ENCODE data around the gene TMEM135.
"Not testable (repeated sequence)": the region's sequence is repeated elsewhere in the genome, so short reads cannot be mapped to it uniquely, and the experiment has no call there.

Gene TMEM135

DNA sequence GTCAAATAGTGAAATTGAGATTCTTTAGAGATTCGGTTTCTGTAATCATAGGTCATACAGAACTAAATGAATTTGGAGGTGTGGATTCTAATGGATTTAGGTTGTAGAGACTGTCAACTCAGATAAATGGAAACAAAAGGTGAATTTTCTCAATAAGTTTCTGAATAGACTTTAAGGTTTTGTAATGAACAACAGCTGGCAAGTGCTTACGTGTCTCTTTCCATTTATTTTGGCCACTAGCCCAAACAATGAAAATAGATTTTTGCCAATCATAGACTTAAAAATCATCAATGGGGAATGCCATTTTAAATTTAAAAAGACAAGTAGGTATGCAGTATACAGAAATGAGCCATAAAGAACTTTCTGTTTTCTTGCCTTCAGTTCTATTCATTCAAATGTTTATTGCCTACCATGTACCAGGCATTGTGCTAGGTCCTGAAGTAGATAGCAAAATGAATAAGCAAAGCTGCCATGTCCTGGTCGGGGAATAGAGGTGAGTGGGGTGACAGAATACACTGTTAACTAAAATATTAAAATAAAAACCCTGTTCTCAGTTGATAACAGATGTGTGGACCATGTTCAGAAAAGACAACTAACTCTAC, 16.9 kb upstream of the TMEM135 start:
- no peak for DNase-seq

DNA sequence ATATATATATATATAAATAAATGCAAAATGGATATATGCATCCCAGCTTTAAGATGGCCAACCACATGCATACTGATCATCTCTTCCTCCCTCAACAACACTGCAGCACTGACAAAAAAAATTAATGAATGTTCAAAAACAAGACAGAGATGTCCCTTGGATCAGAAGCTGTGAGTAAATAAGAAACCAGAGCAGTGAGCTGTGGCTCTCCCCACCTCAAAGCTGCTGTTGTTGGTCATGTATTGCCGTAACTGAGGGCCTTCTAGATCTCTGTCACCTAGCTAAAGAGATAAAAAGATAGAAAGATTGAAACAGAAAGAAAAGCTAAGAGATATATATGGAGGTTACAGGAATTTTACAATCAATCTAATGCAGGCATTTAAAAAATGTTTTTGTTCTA, 15.5 kb upstream of the TMEM135 start:
- peak; percentile 72 for DNase-seq

DNA sequence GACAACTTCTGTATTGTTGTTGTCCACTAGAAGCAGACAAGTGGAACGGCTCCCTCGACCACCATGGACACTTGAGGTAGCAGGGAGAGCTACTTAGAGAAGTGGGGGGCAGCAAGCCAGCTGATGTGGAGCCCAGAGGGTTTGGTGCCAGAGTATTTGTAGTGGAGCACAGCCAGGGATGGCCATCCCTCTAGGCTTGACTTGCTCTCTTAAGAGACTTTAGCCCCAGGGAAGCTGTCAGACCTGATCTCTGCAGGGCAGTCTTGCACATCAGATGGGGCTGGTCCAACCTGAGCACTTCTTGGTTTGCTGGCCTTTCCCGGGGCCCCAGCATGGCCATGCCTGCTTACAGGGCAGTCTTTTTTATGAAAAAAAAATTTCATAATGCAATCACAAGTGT, 15.0 kb upstream of the TMEM135 start:
- DNase-seq: no peak

DNA sequence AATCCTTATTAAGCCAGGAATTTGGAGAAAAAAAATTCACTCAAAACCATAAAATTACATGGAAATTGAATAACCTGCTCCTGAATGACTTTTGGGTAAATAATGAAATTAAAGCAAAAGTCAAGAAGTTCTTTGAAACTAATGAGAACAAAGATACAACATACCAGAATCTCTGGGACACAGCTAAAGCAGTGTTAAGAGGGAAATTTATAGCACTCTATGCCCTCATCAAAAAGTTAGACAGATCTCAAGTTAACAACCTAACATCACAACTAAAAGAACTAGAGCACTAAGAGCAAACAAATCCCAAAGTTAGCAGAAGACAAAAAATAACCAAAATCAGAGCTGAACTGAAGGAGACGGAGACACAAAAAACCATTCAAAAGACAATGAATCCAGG, 11.3 kb upstream of the TMEM135 start:
- not testable (repeated sequence) for DNase-seq

DNA sequence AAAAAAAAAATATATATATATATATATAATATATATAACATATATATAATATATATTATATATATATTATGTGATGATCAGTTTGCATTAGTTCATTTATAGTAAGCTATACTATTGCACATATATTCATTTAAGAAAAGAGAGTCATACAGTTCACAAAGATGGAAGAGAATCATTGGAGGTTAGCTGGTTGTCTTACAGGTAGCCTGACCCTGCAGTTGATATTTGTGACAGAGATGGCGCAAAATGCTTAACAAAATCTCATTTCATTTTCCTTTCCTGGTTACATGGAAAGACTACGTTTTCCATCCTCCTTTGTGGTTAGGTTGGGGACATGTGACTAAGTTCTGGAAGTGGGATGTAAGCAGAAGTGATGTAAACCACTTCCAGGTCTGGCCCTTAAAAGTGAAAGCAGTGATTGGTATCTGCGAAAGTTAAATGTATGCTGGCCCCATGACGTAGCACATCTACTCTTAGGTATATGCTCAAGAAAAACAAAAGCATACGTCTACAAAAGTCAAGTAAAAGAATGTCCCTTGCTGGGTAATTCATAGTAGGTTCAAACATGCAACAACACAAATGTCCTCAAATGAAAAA, 7.2 kb upstream of the TMEM135 start:
- peak; percentile 52 for DNase-seq

DNA sequence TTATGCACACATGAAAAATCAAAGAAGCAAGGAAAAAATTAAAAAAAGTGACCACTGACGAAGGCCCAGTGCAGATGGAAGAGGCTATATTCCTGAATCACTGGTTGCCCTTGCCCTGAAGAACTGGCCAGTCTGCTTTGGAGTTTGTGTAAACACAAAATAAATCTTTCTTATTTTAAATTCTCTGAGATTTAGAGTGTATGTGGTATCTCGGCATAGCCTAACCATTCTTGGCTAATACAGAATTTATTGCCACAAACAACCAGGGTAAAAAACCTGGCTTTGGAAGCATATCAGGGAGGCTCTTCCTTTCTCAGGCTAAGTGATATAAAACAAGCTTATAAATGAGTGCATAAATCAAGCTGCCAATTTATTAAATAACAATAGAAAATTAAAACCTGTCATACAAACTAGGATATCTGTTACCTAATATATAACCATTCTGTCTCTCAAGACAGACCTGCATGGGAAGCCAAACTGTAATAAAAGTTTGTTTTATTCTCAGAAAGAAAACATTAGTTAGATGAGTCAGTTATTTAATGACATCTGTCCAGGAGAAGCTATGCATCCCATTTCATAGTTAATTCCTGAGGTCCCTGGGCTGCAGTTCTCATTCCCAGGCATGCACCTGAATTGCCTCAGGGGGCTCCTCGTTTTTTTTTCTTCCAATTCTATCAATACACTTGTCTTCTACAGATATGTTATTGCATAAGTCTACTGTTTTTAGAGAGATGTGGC, 6.1 kb upstream of the TMEM135 start:
- no peak for DNase-seq

DNA sequence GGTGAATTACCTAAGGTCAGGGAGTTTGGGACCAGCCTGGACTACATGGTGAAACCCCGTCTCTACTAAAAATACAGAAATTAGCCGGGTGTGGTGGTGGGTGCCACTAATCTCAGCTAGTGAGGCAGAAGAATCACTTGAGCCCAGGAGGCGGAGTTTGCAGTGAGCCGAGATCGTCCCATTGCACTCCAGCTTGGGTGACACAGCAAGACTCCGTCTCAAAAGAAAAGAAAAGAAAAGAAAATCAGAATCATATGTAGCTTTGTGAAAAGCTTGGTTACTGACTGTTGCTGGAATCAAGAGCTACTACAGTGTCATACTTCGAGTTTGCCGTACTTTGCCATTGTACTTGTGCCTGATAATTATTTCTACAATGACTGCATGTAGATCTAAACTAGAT, 4.2 kb upstream of the TMEM135 start:
- DNase-seq: no peak

DNA sequence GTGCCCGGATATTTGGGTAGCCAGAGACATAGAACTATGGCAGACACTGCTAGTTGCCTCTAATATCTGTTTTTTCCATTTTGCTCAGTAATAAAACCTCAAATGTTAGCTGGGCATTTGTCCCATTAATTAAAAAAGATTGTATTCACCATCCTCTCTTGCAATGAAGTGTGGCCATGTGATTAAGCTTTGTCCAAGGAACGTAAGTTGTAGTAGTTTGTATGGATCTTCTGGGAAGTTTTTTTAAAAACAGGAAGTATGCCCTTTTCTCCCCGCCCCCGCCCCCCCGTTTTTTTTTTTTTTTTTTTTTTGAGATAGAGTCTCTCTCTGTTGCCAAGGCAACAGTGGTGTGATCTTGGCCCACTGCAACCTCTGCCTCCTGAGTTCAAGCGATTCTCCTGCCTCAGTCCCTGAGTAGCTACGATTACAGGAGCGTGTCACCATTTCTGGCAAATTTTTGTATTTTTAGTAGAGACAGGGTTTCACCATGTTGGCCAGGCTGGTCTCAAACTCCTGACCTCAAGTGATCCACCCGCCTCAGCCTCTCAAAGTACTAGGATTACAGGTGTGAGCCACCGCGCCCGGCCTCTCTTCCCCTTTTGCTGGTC, 1.7 kb upstream of the TMEM135 start:
- no peak for DNase-seq

DNA sequence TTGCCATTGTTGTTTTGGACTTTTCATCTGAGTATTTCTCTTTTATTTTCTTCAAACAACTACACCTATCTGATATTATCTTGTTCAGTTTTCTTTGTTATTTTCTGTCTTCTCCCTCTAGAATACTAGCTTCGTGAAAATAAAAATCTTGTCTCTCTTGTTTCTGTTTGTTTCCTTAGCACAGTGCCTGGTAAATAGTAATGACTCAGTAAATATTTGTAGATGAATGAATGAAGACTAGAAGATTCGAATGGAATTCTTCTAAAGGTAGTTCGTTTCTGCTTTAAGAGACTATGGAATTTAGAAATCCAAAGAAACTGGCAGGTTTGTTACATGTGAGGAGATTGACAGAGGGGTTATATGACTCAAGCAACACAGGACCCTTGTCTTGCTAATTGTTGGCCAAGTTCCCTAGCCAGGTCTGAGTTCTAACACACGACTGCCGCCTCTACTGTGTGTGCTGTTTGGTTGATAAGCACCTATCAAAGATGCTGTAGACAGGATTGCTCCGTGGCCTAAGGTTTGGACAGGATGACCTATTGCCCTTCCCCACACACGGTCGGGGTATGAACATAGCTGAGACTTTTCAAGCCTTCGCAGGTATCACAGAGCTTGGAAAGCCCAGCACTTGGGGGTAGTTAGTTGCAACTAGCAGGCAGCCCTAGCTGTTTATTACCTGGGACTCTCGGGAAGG, 831 bp upstream of the TMEM135 start:
- DNase-seq: no peak

DNA sequence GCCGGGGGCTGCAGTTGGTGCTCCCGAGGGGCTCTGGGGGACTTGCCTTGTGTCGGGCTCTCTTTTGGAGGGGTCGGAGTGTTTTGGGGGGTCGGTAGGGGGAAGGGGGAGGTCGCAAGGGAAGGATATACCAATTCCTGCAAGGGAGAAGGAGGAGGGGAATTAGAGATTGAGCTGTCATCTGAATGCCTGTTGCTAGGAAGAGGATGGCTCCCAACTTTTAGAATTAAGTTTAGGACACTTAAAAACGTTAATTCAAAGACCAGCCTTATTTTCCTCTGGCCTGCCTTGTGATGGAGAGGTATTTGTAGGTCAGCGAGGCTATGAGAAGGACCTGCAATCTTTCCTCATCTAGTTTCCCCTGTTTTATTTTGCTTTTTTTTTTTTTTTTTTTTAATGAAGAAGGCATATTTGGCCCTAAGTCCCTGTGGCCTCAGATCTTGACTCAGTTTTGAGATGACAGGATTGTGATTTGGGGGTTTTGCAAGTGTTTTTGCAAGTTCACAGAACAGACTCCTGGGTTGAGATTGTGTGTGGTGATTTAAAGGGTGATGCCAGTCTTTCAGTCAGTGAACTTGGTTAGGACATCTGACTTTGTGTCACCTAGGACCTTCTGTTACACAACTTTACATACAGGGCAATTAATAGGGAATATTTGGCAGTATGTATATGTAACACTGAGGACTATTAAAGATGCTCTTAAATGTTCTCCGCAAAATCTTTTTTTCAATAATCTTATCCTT, 672 bp downstream of the TMEM135 start:
- DNase-seq: peak; percentile 48

DNA sequence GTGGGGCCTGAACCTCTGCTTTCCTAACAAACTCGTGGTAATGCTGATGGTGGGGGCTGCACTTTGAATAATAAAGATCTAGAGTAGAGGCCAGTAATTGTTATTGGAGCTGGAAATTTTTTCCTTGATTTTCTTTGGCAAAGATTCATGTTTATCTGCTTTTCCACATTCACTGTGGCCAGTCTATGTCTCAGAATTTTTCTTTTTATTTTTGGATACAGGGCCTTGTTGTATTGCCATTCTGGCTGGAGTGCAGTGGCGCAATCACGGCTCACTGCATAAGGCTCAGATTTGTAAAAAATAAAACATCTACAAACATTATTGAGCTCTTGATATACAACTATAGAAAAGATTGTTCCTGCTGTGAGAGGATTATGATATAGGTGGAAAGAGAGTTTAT, 1.6 kb downstream of the TMEM135 start:
- no peak for DNase-seq

DNA sequence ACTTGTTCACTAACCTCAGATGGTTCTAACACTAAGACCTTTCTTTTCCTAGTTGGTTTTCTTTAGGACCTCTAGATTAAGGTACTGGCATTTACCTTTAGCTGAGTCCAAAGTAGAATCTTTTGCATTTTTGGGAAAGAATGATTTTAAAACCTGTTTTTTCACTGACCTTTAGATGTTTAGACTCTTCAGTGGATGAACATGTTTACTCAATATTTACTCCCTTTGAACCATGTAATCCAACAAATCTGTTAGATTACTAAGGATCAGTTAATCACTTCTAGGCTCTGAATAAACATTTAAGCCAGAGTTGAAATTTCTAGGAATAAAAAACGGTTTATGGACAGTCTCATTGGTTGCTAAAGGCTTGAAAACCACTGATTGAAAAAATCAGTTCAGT, 6.2 kb downstream of the TMEM135 start:
- no peak for DNase-seq

DNA sequence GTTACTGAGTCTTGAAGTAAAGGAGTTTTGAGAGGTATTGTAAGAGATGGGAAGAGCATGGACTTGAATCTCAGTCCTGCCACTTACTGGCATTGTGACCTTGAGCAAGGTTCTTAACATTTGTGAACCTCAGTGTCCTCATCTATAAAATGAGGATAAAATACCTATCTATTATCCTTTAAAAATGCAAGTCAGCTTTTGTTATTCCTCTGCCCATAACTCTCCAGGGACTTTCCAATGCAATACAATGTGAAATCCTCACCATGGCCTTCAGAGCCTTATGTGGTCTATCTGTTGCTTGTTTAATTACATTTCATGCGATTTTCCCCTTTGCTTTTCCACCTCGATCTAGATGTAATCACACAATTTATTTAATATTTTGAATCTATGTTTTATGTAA, 9.1 kb downstream of the TMEM135 start:
- DNase-seq: no peak

DNA sequence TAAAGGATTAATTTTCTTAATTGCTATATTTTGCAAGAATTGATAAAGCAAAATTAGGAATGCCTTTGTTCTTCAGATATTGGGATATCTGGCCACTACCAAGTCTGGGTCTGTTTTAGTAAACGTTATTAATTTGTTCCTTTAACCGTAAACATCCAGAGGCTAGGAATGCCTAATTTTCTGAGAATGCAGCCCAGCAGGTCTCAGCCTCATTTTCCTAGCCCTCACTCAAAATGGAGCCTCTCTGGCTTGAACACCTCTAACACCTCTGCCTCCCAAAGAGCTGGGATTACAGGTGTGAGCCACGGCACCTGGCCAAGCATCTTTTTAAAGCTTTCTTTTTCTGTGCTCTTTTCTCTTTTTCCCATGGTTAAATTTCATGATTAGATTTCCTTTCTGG, 18.4 kb downstream of the TMEM135 start:
- no peak for DNase-seq

DNA sequence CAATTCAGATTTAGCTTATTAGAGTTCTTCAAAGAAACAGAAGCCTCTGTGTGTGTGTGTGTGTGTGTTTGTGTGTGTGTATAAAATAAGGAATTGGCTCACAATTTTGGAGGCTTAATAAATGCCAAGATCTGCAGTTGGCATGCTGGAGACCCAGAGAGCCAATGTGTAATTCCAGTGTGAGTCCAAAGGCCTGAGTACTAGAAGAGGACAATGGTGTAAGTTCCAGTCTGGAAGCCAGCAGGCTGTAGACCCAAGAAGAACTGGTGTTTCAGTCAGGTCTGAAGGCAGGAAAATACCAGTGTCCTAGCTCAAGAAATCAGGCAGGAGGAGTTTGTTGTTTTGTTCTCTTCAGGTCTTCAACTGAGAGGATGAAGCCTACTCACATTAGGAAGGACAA, 20.0 kb downstream of the TMEM135 start:
- no peak for DNase-seq

DNA sequence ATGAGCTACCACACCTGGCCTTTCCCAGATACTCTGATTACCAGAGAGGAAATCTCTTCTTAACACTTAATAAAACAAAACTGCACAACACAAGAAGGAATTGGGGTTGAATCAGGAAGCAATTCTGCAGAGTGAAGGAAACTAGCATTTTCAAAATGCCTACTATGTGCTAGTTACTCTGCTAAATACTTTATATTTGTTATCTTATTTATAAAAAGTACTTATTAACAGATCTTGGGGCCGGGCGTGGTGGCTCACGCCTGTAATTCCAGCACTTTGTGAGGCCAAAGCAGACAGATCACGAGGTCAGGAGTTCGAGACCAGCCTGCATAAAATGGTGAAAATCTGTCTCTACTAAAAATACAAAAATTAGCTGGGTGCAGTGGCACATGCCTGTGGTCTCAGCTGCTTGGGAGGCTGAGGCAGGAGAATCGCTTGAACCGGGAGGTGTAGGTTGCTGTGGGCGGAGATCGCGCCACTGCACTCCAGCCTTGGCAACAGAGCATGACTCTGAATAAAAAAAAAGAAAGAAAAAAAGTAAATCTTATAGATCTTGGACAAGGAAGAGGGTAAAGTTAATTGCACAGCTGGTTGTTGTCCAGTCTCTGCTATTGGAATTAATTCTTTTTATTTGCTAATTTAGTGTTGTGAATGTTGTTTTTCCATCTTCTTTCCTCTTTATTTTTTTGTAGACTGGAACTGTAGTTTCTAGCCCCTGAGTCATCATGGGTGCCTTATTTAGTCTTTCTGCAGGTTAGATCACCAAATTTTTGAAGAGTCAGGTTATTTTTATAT, 22.1 kb downstream of the TMEM135 start:
- DNase-seq: no peak

DNA sequence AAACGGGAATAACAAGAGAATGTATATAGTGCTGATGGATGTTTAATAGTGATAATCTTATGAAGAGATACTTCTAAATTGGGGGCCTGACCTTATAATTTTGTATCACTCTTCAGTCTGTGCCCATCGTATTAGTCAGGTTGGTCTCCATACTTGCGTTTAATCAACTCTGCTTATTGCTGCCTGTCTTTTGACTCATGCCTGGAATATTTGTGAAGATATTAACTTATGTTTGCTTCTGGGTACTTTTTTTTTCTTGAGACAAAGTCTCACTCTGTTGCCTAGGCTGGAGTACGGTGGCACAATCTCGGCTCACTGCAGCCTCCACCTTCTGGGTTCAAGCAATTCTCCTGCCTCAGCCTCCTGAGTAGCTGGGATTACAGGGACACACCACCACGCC, 24.0 kb downstream of the TMEM135 start:
- no peak for DNase-seq

DNA sequence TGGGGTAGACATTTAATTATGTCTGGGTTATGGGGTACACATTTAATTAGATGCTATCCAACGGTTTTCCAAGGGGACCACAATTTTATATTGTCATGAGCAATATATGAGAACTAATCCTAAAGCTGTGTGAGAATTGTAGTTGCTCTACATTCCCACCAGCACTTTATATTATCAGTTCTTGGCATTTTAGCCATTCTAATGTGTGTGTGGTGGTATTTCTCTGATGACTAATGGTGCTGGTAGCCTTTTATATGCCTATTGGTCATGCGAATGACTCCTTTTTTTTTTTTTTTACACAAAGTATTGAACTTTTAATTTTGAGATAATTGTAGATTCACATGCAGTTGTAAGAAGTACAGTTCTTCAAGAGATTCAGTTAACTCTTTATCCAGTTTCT, 26.2 kb downstream of the TMEM135 start:
- DNase-seq: no peak

DNA sequence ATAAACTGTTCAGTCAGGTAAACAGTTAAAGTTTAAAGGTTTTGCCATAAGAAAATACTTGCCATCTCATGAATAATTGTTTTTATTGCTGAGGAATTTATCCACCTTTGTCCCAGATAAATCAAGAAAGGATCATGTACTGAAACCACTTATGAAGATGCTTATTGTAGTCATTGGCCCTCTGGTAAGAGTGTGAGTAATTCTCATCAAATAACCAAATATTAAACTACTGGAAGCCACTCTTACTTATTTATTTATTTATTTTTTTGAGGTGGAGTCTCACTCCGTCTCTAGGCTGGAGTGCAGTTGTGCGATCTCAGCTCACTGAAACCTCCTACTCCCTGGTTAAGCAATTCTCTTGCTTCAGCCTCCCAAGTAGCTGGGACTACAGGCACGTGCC, 35.1 kb downstream of the TMEM135 start:
- DNase-seq: no peak

DNA sequence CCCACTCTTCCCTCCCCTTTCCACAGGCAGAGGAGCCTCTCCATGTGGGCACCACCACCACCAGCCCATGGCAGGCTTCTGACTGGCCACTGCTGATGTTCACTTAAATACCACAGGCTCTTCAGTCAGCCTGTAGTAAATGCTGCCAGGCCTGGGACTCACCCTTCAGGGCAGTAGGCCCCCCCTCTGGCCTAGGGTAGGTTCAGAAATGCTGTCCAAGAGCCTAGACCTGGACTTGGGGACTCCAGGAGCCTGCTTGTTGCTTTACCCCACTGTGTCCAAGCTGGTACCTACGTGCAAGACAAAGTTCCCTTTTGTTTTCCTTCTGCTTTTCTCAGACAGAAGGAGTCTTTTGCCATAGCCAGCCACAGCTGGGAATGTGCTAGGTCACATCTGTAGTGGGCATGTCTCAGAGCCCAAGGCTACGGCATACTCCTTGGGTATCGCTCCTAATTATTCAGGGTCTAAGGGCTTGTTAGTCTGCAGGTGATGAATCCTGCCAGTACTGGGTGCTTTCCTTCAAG, 38.6 kb downstream of the TMEM135 start:
- DNase-seq: no peak

DNA sequence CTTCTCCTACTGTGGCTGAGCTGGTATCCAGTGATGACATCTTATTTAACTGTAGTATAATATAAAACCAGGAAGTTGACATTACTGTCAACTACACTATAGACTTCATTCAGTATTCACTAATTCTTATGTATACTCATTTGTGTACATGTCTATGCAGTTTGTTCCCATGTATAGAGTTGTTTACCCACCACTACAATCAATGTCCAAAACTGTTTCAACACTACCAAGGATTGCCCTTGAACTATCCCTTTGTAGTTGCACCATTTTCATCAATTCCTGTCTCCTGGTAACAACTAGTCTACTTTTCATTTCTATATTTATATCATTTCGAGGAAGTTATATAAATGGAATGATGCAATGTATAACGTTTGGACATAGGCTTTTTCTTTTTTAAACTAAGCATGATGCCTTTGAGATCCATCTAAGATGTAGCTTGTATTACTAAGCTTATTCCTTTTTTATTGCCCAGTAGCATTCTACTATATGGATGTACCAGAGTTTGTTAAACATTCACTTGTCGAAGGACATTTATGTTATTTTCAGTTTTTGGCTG, 39.2 kb downstream of the TMEM135 start:
- DNase-seq: no peak

All from activated CD4-positive, alpha-beta T cell treated with anti-CD3 and anti-CD28 coated beads, Interleukin-2, amount 50 U/mL, for 16 hours (primary cell).